Ovary (tissue), 9 donors: ENCODE measurements around the gene DNAH8. TPM values are rescaled to one million over a fixed set of nuclear protein-coding genes. Genes with fewer than 3 reads are reported as not detected.

Experiments
- DNase-seq, 5 donors: peaks; one replicate each; pipeline ENCODE4 v3.0.0-alpha.2; 2019 to 2020
- H3K27ac ChIP-seq, 2 donors: fragments of 200-600 bp; one replicate each; pipeline versions ENCODE4 v1.5.1 to v1.8.0; 2019 to 2022
- H3K27me3 ChIP-seq: fragments of 200-600 bp; one replicate; pipeline ENCODE4 v1.8.0; 2022
- H3K36me3 ChIP-seq: fragments of 200-600 bp; sonication (generic); one replicate; pipeline ENCODE4 v1.5.1; 2019
- H3K4me1 ChIP-seq: one replicate; pipeline ENCODE4 v1.8.1; 2013; ENCODE audit warnings: mild to moderate bottlenecking, moderate library complexity; ENCODE audit not compliant: insufficient read depth
- H3K4me3 ChIP-seq: fragments of 200-600 bp; sonication (generic); one replicate; pipeline ENCODE4 v1.5.1; 2017
- H3K9me3 ChIP-seq, 2 donors: fragments of 200-600 bp in 1 of 2; sonication (generic) in 1 of 2; one replicate each; pipeline versions ENCODE4 v1.5.1 to v1.8.1; 2013 to 2019; ENCODE audit warnings: mild to moderate bottlenecking in 1 of 2, moderate library complexity in 1 of 2
- CTCF ChIP-seq, 3 donors: fragments of 450-650 bp in 2 of 3; fragments of 200-600 bp in 1 of 3; IDR thresholded peaks; one replicate each; pipeline versions ENCODE4 v1.5.1 to v1.8.0; 2016 to 2022; ENCODE audit warnings: antibody characterized with exemption in 3 of 3, mild to moderate bottlenecking in 1 of 3
- EP300 ChIP-seq: sonication (generic); formaldehyde crosslinking; IDR thresholded peaks from one replicate; pipeline ENCODE4 v1.6.1; 2017; ENCODE audit warnings: antibody characterized with exemption
- POLR2A ChIP-seq: fragments of 450-650 bp; IDR thresholded peaks from one replicate; pipeline ENCODE4 v1.6.1; 2017; ENCODE audit warnings: antibody characterized with exemption, mild to moderate bottlenecking, moderate library complexity
- WGBS, 3 donors: extraction: QIAGEN DNeasy Blood & Tissue Kit in 1 of 3; methylation state at CpG; one replicate each; pipeline versions ENCODE4 v1.1.5 to v1.1.7; 2013 to 2017; 5-methylcytosine and 5-hydroxymethylcytosine counted together
- intact Hi-C, 4 donors: fragments of 100-400 bp; cut with DNase I; formaldehyde crosslinking; loops; one replicate each; pipeline versions ENCODE4 v1.11.0 to v1.15.1; 2022 to 2023
- polyA plus RNA-seq, 2 donors: library from polyadenylated mRNA; stranded (reverse); fragments of 200-250 nt in 1 of 2; fragments of 350-450 nt in 1 of 2; fragmentation: Illumina TruSeq in 1 of 2; extraction: RNeasy Lipid Tissue Mini Kit (QIAGEN cat#74804) in 1 of 2; gene quantifications; one replicate each; pipeline ENCODE4 v1.2.3, GENCODE V29; 2013 to 2014
- total RNA-seq, 7 donors: library from RNA; depleted of rRNA in 2 of 7; stranded (reverse); fragments of >200 nt in 2 of 7; fragmentation: NEBNext Ultra II Directional in 3 of 7; extraction: Animal tissue kit (Norgen Biotek cat#: 25700) in 3 of 7; gene quantifications; one replicate each; pipeline versions ENCODE4 v1.1.0 to v1.2.4, GENCODE V29; 2016 to 2023
- donor health status: DM: no; HTN: no; CAD: no; lungs with moderate emphysema.
- donor health status: DM: no; HTN: no; CAD: no.
- donor health status: Bipolar disorder and iron deficiency.
- donor health status: DM: yes; HTN: yes; CAD: no.
- donor health status: DM: no; HTN: no; CAD: no.
- donor health status: DM: yes; HTN: yes; CAD: no.

Gene DNAH8
- total and polyA plus RNA-seq, 9 donors, result under 0.01 to 0.08 (median 0.01) TPM; not detected in 4

- no peak overlapping the region for H3K27ac ChIP-seq
- no peak overlapping the region for H3K4me3 ChIP-seq
- DNase-seq, result no peak
- no peak for TF ChIP-seq POLR2A
- TF ChIP-seq EP300, result no peak
- TF ChIP-seq CTCF (IDR thresholded peaks at IDR 0.05), result no peak
- no peaks in the 10 kb centered on the region for H3K36me3 ChIP-seq
- H3K9me3 ChIP-seq, result no peaks in the 10 kb centered on the region
- intact Hi-C loops, result no loop called here
- WGBS, 3 donors, result 78 to 86% (median 82%) methylated on average over 5 of the region's 5 CpGs
- H3K4me1 ChIP-seq, result no peaks in the 10 kb centered on the region
- H3K27me3 ChIP-seq, result no peaks in the 10 kb centered on the region
Observed at GRCh38 chr6:38786486-38786885, 71.4 kb downstream of the DNAH8 start.

GRCh38 chr6:38789256-38789655 is 74.1 kb downstream of the DNAH8 start:
- Histone ChIP-seq H3K4me3 (no peak overlapping the region), H3K9me3 (no peaks in the 10 kb centered on the region), H3K4me1 (no peaks in the 10 kb centered on the region), H3K27me3 (no peaks in the 10 kb centered on the region), H3K27ac (no peak overlapping the region), H3K36me3 (no peaks in the 10 kb centered on the region)
- intact Hi-C loops, result no loop called here
- no peak for DNase-seq
- TF ChIP-seq CTCF (IDR thresholded peaks at IDR 0.05), result no peak
- no peak for TF ChIP-seq POLR2A
- no peak for TF ChIP-seq EP300
- WGBS, 3 donors, result 33 to 56% (median 50%) methylated on average over 2 of the region's 2 CpGs

GRCh38 chr6:38792356-38792755 is 77.2 kb downstream of the DNAH8 start:
- H3K4me3 ChIP-seq, result no peak overlapping the region
- H3K27me3 ChIP-seq, result no peaks in the 10 kb centered on the region
- TF ChIP-seq EP300 (no peak), POLR2A (no peak), CTCF (IDR thresholded peaks at IDR 0.05) (no peak)
- DNase-seq, result no peak
- no peaks in the 10 kb centered on the region for H3K36me3 ChIP-seq
- H3K4me1 ChIP-seq, result no peaks in the 10 kb centered on the region
- 87 to 90% (median 90%) methylated on average over 2 of the region's 2 CpGs for WGBS, 3 donors
- intact Hi-C loops, result no loop called here
- no peak overlapping the region for H3K27ac ChIP-seq
- no peaks in the 10 kb centered on the region for H3K9me3 ChIP-seq

GRCh38 chr6:38794682-38795081 is 79.6 kb downstream of the DNAH8 start:
- no peaks in the 10 kb centered on the region for H3K9me3 ChIP-seq

More at GRCh38 chr6:38794682-38795081, 79.6 kb downstream of the DNAH8 start:
- Histone ChIP-seq H3K4me3 (no peak overlapping the region), H3K4me1 (no peaks in the 10 kb centered on the region), H3K27ac (no peak overlapping the region), H3K27me3 (no peaks in the 10 kb centered on the region), H3K36me3 (no peaks in the 10 kb centered on the region)
- DNase-seq, result no peak
- intact Hi-C loops, result no loop called here
- 62 to 95% (median 80%) methylated on average over 3 of the region's 3 CpGs for WGBS, 3 donors
- no peak for TF ChIP-seq CTCF (IDR thresholded peaks at IDR 0.05)
- no peak for TF ChIP-seq POLR2A
- no peak for TF ChIP-seq EP300
